Vagina (tissue), 2 donors: ENCODE results near the gene PEMT. TPM values are rescaled to one million over a fixed set of nuclear protein-coding genes. Genes with fewer than 3 reads are reported as not detected.

Experiments
- DNase-seq, 2 donors: peaks; one replicate each; pipeline ENCODE4 v3.0.0-alpha.2; 2017; ENCODE audit errors: extremely low spot score in 2 of 2
- H3K27ac ChIP-seq: fragments of 200-600 bp; sonication (generic); one replicate; pipeline ENCODE4 v1.5.1; 2019
- H3K27me3 ChIP-seq: fragments of 200-600 bp; sonication (generic); one replicate; pipeline ENCODE4 v1.5.1; 2019
- H3K36me3 ChIP-seq, 2 donors: fragments of 200-600 bp; sonication (generic); one replicate each; pipeline ENCODE4 v1.5.1; 2017 to 2019
- H3K4me1 ChIP-seq: fragments of 200-600 bp; sonication (generic); one replicate; pipeline ENCODE4 v1.5.1; 2019
- H3K4me3 ChIP-seq, 2 donors: fragments of 200-600 bp; sonication (generic); 1 replicate in 1 of 2; 2 replicates in 1 of 2; pipeline ENCODE4 v1.5.1; 2016 to 2019
- H3K9me3 ChIP-seq: fragments of 200-600 bp; sonication (generic); one replicate; pipeline ENCODE4 v1.5.1; 2019
- POLR2A ChIP-seq, 2 donors: fragments of 450-650 bp; IDR thresholded peaks; one replicate each; pipeline ENCODE4 v1.6.1; 2017; ENCODE audit warnings: antibody characterized with exemption in 2 of 2, mild to moderate bottlenecking in 2 of 2, moderate library complexity in 2 of 2
- POLR2AphosphoS5 ChIP-seq, 2 donors: sonication (generic); formaldehyde crosslinking; IDR thresholded peaks; one replicate each; pipeline ENCODE4 v1.9.0; 2017; ENCODE audit warnings: antibody characterized with exemption in 2 of 2, mild to moderate bottlenecking in 2 of 2, low read depth in 1 of 2; ENCODE audit not compliant: insufficient read depth in 1 of 2
- intact Hi-C: fragments of 100-400 bp; cut with DNase I; formaldehyde crosslinking; loops from one replicate; pipeline ENCODE4 v1.15.1; 2023
- total RNA-seq: library from RNA; depleted of rRNA; stranded (reverse); fragments of >200 nt; gene quantifications from one replicate; pipeline ENCODE4 v1.2.3, GENCODE V29; 2016
- TF ChIP-seq, protein P1 (sequence below), 3 experiments: fragments of 450-650 bp in 2 of 3; fragments of 200-600 bp in 1 of 3; sonication (generic) in 1 of 3; IDR thresholded peaks; one replicate each; pipeline ENCODE4 v1.5.1; 2017 to 2019; ENCODE audit warnings: antibody characterized with exemption in 3 of 3, mild to moderate bottlenecking in 2 of 3, moderate library complexity in 2 of 3

PEMT gene
- total RNA-seq, 1 donor from 2014 or later: 37.3 TPM

DNA sequence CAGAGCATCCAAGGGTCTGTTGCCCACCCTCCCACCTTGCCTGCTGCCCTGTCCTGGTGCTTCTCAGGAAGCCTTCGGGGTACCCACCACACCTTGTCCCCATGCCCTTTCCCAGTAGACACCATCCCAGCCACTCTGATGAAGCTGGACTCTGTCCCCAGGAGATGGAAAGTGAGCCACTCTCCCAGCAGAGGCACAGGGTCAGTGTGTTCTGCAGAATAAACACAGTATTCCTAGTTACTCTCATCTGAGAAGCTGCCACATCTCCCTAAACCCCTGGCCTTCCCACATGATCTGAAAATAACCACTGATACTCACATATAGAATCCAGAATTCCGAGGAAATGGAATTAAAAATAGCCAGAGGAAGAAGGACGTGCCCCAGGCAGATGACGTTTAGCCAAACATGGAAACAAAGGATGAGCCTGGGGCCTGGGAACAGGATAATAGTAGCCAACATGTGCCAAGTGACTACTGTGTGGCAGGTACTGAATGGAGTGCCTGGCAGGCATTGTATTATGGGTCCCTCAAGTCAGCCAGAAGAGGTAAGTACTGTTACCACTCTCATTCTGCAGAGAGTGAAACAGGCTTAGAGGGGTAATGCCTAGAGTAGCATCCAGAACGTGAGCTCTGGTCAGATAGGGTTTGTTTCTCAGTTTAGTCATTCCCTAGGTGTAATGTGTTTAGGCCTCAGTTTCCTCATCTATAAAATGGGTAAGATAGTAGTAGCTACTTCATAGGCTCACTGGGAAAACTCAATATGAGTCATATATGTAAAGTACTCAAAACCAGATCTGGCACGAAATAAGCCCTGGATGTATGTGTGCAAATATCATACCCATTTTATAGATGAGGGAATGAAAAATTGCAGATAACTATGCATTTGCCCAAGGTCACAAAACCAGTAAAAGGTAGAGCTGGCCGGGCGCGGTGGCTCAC, 20.8 kb upstream of the PEMT start:
- Histone ChIP-seq H3K9me3 (no peaks in the 10 kb centered on the region), H3K36me3 (no peaks in the 10 kb centered on the region), H3K4me1 (no peaks in the 10 kb centered on the region), H3K4me3 (no peak overlapping the region), H3K27me3 (no peaks in the 10 kb centered on the region), H3K27ac (no peak overlapping the region)
- no peak for DNase-seq
- TF ChIP-seq POLR2A (IDR thresholded peaks at IDR 0.05): no peak
- no peak for TF ChIP-seq POLR2AphosphoS5 (IDR thresholded peaks at IDR 0.05; ENCODE audit: insufficient read depth in 1 of 2, low read depth in 1 of 2)
- TF ChIP-seq, protein P1, sequence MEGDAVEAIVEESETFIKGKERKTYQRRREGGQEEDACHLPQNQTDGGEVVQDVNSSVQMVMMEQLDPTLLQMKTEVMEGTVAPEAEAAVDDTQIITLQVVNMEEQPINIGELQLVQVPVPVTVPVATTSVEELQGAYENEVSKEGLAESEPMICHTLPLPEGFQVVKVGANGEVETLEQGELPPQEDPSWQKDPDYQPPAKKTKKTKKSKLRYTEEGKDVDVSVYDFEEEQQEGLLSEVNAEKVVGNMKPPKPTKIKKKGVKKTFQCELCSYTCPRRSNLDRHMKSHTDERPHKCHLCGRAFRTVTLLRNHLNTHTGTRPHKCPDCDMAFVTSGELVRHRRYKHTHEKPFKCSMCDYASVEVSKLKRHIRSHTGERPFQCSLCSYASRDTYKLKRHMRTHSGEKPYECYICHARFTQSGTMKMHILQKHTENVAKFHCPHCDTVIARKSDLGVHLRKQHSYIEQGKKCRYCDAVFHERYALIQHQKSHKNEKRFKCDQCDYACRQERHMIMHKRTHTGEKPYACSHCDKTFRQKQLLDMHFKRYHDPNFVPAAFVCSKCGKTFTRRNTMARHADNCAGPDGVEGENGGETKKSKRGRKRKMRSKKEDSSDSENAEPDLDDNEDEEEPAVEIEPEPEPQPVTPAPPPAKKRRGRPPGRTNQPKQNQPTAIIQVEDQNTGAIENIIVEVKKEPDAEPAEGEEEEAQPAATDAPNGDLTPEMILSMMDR (IDR thresholded peaks at IDR 0.05): no peak
- intact Hi-C loops: loop anchor here (10.0 kb wide), 1 partner anchor 118 kb away; the partner anchor contains the start of gene RASD1

DNA sequence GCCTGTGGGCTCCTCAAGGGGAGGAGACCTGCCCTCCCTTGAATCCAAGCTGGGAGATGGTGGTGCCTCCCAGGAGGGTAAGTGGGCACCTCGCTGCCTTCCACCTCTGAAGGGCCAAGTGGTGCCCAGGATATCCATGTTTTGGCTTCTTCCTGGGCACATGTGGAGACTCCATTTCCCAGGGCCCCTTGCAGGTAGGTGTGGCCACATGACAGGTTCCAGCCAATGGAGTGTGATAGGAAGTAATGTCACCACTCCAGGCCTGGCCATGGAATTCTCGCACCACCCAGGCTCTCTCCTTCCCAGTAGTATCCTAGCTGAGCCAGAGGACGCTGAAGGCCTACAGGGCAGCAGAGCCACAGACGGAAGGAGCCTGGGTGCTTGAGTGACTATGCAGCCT, 17.6 kb upstream of the PEMT start:
- intact Hi-C loops: no loop called here
- H3K36me3 ChIP-seq: no peaks in the 10 kb centered on the region
- TF ChIP-seq POLR2AphosphoS5 (IDR thresholded peaks at IDR 0.05; ENCODE audit: insufficient read depth in 1 of 2, low read depth in 1 of 2) (no peak), POLR2A (IDR thresholded peaks at IDR 0.05) (no peak)
- TF ChIP-seq, protein P1 (IDR thresholded peaks at IDR 0.05): no peak
- peaks cover 11% of the 10 kb centered on the region for H3K4me1 ChIP-seq
- H3K4me3 ChIP-seq: no peak overlapping the region
- H3K27ac ChIP-seq: no peak overlapping the region
- DNase-seq: no peak
- H3K9me3 ChIP-seq: no peaks in the 10 kb centered on the region
- H3K27me3 ChIP-seq: no peaks in the 10 kb centered on the region

DNA sequence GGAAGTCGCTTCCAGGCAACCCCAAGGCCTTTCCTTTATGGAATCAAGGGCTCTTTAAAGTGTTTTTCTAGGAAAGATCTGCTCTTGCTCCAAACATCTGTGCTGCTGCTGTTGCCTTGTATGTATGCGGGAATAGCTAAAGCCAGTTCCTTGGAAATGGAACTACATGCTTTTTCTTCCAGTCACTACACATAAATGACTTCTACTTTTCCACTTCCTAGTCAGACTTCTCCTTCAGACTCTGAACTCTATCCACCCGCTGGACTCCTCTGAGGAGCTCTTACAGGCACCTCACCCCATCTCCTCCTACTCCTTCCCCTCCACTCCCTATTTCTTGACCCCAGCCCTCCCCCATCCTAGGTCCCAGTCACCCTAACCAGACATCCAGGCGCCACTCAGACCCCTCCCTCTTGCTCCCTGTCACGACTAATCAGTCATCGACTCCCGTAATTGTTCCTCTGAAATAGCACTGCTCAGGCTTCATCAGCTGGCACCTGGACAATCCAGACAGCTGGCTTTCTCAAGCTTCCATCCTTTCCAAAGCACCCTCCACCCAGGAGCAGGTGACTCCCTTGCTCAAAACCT, 15.0 kb upstream of the PEMT start:
- intact Hi-C loops: no loop called here
- peak overlapping the region; percentile 47 for H3K27ac ChIP-seq

DNA sequence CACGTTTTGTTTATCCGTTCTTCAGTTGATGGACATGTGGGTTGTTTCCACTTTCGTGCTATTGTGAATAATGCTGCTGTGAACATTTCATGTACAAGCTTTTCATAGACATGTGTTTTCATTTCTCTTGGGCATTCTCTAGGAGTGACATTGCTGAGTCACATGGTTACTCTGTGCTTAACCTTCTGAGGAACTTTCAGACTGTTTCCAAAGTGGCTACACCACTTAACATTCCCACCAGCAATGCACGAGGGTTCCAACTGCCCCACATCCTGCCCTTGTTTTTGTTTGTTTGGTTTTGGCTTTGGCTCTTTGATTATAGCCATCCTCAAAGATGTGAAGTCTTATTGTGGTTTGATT, 14.2 kb upstream of the PEMT start:
- H3K4me3 ChIP-seq: no peak overlapping the region
- no peaks in the 10 kb centered on the region for H3K9me3 ChIP-seq
- peaks cover 11% of the 10 kb centered on the region for H3K4me1 ChIP-seq
- H3K27ac ChIP-seq: peak overlapping the region; percentile 47
- TF ChIP-seq POLR2A (IDR thresholded peaks at IDR 0.05) (no peak), POLR2AphosphoS5 (IDR thresholded peaks at IDR 0.05; ENCODE audit: insufficient read depth in 1 of 2, low read depth in 1 of 2) (no peak)
- TF ChIP-seq, protein P1 (IDR thresholded peaks at IDR 0.05): no peak
- no peaks in the 10 kb centered on the region for H3K36me3 ChIP-seq
- intact Hi-C loops: no loop called here
- no peak for DNase-seq
- H3K27me3 ChIP-seq: no peaks in the 10 kb centered on the region

More for the DNA sequence above, 15.0 kb upstream of the PEMT start:
- peaks cover 11% of the 10 kb centered on the region for H3K4me1 ChIP-seq
- no peaks in the 10 kb centered on the region for H3K27me3 ChIP-seq
- H3K36me3 ChIP-seq: no peaks in the 10 kb centered on the region
- DNase-seq: no peak
- H3K4me3 ChIP-seq: no peak overlapping the region
- TF ChIP-seq, protein P1 (IDR thresholded peaks at IDR 0.05): no peak
- TF ChIP-seq POLR2AphosphoS5 (IDR thresholded peaks at IDR 0.05; ENCODE audit: insufficient read depth in 1 of 2, low read depth in 1 of 2) (no peak), POLR2A (IDR thresholded peaks at IDR 0.05) (no peak)
- no peaks in the 10 kb centered on the region for H3K9me3 ChIP-seq
